Measurements from ENCODE around the gene MORN4.
"Not testable (repeated sequence)": the region's sequence is repeated elsewhere in the genome, so short reads cannot be mapped to it uniquely, and the experiment has no call there.

MORN4 gene

GRCh38 chr10:97632949-97633884 is at the start of gene MORN4:
Gene MORN4, minus strand, starts transcription at chr10:97633500. Its CDS starts 13,847 bp downstream, at chr10:97619653.
- FAIRE-seq, result peak; percentile 92

DNA sequence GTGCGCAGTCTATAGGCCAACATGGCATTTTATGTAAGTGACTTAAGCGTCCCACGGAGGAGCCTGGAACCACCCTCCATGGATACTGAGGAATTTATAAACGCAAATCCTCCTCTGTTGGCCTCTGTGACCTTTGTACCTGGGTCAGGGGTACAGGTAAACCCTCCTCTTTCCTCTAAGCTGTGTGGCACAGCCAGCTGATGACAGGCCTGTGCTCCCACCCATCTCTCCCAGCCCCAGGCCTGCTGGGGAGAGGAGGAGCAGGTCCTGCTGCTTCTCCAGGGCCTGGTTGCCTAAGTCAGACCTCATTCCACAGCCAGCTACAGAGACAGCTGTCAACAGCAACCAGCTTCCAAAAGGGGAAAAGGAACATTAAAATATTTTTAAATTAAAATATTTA is 48.7 kb upstream of the MORN4 start:
- no peak for FAIRE-seq

GRCh38 chr10:97679594-97679993 is 46.3 kb upstream of the MORN4 start:
- FAIRE-seq, result no peak

- FAIRE-seq, result peak; percentile 97
These were observed 43.7 kb upstream of the MORN4 start for GRCh38 chr10:97676770-97677581.

GRCh38 chr10:97675222-97675621 is 41.9 kb upstream of the MORN4 start:
- FAIRE-seq, result no peak

GRCh38 chr10:97673736-97674525 is 40.6 kb upstream of the MORN4 start:
- FAIRE-seq, result no peak

- no peak for FAIRE-seq
These were observed 36.3 kb upstream of the MORN4 start for GRCh38 chr10:97669571-97669970.

DNA sequence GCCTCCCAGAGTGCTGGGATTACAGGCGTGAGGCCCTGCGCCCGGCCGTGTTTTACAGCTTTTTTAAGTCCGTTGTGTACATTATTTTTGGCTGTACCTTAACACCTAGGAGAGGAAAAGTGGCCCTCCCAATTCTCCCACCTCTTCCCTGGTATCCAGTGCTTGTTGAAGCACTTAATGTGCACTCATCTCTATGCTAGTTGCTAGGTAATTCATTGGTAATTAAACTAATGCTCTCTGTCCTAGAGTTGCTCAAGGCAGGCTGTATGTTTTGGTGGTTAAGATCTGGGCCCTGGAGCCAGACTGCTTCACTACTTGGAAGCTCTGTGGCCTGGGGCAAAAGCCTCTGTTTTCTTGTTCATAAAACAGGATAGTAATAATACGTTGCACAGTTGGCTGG is 34.2 kb upstream of the MORN4 start:
- FAIRE-seq, result no peak

DNA sequence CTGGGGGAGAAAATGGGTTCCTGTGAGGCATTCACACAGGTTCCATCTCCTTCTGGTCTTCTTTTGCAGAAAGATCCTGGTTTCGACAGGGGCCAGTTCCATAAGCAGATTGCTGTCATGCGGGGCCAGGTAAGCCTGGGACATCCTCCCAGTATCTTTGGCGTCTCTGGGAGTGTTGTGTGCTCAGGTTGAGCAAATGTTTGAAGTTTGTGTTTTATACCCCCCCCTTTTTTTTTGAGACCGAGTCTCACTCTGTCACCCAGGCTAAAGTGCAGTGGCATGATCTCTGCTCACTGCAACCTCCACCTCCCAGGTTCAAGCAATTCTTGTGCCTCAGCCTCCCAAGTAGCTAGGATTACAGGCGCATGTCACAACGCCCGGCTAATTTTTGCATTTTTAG is 33.7 kb upstream of the MORN4 start:
- no peak for FAIRE-seq

DNA sequence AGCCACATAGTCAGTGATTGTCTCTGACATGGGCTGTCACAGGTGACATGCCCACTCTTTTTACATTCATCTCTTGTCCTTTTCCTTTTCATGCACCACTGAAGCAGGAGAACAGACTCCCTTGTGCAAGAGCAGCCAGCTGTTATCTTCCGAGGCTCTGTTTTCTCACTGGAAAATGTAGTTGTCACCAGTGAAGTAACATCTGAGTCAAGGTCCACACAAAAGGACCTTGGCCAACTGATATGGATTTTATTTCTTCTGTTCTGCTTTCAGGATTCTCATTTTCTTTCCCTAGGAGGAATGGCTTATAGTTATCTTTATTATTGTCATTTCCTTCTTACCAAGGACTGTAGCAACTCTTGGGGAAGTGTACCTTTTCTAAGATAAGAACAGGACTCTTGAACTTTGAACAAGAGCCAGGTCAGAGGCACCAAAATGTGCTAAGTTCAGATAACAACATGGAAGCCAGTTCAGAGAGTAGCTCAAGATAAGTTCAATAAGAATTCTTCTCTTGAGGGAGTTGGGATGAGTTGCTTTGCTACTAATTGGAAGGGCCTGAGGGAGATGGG is 31.1 kb upstream of the MORN4 start:
- FAIRE-seq, result no peak

GRCh38 chr10:97659589-97659988 is 26.3 kb upstream of the MORN4 start:
- FAIRE-seq, result no peak

DNA sequence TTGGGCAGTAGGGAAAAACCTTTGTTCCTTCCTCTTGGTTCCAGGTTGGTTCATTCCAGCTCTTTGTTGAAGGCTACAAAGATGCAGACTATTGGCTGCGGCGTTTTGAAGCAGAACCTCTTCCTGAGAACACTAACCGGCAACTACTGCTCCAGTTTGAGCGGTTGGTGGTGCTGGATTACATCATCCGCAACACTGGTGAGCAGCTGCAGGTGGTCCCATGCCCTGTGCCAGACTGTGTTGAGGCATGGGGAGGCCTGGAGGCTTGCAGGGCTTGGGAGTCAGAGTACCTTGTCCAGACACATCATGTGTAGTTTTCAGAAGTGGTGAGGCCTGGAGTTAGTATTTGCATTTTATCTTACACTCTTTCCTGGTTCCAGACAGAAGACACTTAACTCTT is 23.5 kb upstream of the MORN4 start:
- FAIRE-seq, result no peak

DNA sequence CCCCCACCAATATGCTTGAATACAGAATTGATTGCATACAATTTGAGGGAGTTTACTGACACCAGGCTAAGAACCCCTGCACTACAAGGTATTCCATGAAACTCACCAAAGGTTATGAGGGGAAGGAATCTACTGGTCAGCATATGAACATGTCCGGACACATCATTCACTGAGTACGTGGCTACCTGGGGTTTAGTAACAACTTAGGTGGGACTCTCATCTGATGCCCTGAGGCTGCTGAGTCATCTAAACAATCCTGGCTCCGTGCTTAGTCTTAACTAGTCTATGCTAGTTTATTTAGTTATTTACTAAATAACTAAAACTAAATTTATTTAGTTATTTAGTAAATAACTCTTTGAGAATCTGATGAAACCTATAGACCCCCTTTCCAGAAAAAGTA is 18.5 kb upstream of the MORN4 start:
- FAIRE-seq, result no peak

GRCh38 chr10:97650726-97651125 is 17.4 kb upstream of the MORN4 start:
- FAIRE-seq, result no peak

DNA sequence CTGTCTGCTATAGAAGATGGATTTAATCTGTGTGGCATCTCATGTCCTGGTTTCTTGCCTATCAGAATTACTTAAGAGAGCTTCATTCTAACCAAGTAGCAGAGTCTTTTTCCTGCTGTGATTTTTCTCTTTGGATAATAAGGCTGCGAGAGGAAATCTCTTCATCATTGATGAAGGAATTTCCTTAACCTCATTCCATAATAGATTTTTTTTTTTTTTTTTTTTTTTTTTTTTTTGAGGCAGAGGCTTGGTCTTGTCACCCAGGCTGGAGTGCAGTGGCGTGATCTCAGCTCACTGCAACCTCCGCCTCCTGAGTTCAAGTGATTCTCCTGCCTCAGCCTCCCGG is 16.1 kb upstream of the MORN4 start:
- FAIRE-seq, result not testable (repeated sequence)

GRCh38 chr10:97648562-97649404 is 15.5 kb upstream of the MORN4 start:
- no peak for FAIRE-seq

GRCh38 chr10:97647556-97647955 is 14.3 kb upstream of the MORN4 start:
- no peak for FAIRE-seq

DNA sequence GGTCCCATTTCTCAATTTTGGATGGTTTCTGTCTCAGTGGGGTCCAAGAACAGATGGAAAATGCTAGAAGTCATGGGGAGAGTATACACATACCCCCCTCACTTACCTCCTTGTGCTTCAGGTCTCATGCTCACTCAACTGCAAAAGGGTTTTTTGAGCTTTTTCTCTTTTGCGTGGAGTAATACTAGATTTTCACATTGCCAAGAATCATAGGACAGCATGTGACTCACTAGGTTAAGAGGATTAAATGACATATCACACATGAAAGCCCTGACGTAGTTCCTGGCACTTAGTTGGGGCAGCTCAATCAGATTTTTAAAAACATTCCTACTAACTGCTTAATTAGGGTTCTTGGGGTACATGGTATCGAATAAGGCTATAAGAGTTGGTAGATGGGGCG is 11.6 kb upstream of the MORN4 start:
- FAIRE-seq, result no peak

- FAIRE-seq, result no peak
These were observed 10.2 kb upstream of the MORN4 start for GRCh38 chr10:97643441-97643985.

DNA sequence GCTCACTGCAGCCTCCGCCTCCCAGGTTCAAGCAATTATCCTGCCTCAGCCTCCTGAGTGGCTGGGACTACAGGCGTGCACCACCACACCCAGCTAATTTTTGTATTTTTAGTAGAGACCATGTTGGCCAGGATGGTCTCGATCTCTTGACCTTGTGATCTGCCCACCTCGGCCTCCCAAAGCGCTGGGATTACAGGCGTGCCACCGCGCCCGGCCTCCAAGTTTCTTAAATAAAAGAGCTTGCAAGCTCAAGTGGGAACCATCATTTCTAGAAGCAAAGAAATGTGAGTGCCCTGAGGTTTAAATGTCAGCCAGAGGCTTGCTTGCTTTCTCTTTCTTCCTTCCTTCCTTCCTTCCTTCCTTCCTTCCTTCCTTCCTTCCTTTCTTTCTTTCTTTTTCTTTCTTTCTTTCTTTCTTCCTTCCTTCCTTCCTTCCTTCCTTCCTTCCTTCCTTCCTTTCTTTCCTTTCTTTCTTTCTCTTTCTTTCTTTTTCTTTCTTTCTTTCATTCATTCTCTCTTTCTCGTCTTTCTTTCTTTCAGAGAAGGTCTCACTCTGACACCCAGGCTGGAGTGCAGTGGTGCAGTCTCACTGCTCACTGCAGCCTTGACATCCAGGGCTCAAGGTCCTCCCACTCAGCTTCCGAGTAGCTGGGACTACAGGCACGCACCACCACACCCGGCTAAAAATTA is 9.3 kb upstream of the MORN4 start:
- FAIRE-seq, result not testable (repeated sequence)
